GM23248 (cell line): ENCODE measurements around the gene SYT6. TPM values are rescaled to one million over a fixed set of nuclear protein-coding genes. Genes with fewer than 3 reads are reported as not detected.
A peak's percentile ranks its signal among the peaks of the same experiment; 100 is the strongest.

Source experiments
- DNase-seq: peaks from one replicate; pipeline ENCODE4 v3.0.0-alpha.2; 2015
- H2AFZ ChIP-seq: fragments of 200-600 bp; sonication (generic); 2 replicates; pipeline ENCODE4 v1.6.1; 2016; ENCODE audit warnings: antibody characterized with exemption
- H3F3A ChIP-seq: fragments of 200-600 bp; sonication (generic); 2 replicates; pipeline ENCODE4 v1.6.1; 2016; ENCODE audit warnings: mild to moderate bottlenecking, antibody characterized with exemption, mixed run types; ENCODE audit not compliant: insufficient read depth
- H3K27ac ChIP-seq: fragments of 200-600 bp; sonication (generic); 2 replicates; pipeline ENCODE4 v1.5.1; 2016; ENCODE audit warnings: mild to moderate bottlenecking
- H3K27me3 ChIP-seq: fragments of 200-600 bp; sonication (generic); replicated peaks from 2 replicates; pipeline ENCODE4 v1.6.1; 2016; ENCODE audit warnings: mild to moderate bottlenecking; ENCODE audit not compliant: insufficient read depth
- H3K36me3 ChIP-seq: fragments of 200-600 bp; sonication (generic); 2 replicates; pipeline ENCODE4 v1.6.1; 2016; ENCODE audit warnings: low read depth, mild to moderate bottlenecking
- H3K4me1 ChIP-seq: fragments of 200-600 bp; sonication (generic); 2 replicates; pipeline ENCODE4 v1.6.1; 2016; ENCODE audit warnings: mild to moderate bottlenecking; ENCODE audit not compliant: insufficient read depth
- H3K4me2 ChIP-seq: fragments of 200-600 bp; sonication (generic); one replicate; pipeline ENCODE4 v1.6.1; 2016; ENCODE audit warnings: mild to moderate bottlenecking; ENCODE audit not compliant: unreplicated experiment
- H3K4me3 ChIP-seq: fragments of 200-600 bp; sonication (generic); 2 replicates; pipeline ENCODE4 v1.5.1; 2016; ENCODE audit warnings: mild to moderate bottlenecking
- H3K79me2 ChIP-seq: fragments of 200-600 bp; sonication (generic); 2 replicates; pipeline ENCODE4 v1.6.1; 2016; ENCODE audit warnings: mild to moderate bottlenecking; ENCODE audit not compliant: insufficient read depth
- H3K9ac ChIP-seq: fragments of 200-600 bp; sonication (generic); 2 replicates; pipeline ENCODE4 v1.6.1; 2016; ENCODE audit warnings: mild to moderate bottlenecking
- H3K9me2 ChIP-seq: fragments of 200-600 bp; sonication (generic); 2 replicates; pipeline ENCODE4 v1.6.1; 2016; ENCODE audit warnings: mixed run types, mild to moderate bottlenecking, moderate library complexity; ENCODE audit not compliant: insufficient read depth
- H3K9me3 ChIP-seq: fragments of 200-600 bp; sonication (generic); one replicate; pipeline ENCODE4 v1.6.1; 2017; ENCODE audit warnings: low read depth
- H4K20me1 ChIP-seq: fragments of 200-600 bp; sonication (generic); 2 replicates; pipeline ENCODE4 v1.6.0; 2016; ENCODE audit not compliant: insufficient read depth
- EZH2 ChIP-seq: fragments of 200-600 bp; sonication (generic); IDR thresholded peaks from 2 replicates; pipeline ENCODE4 v1.6.1; 2018; ENCODE audit warnings: antibody characterized with exemption, mild to moderate bottlenecking; ENCODE audit not compliant: insufficient read depth, poor library complexity, severe bottlenecking
- EZH2phosphoT487 ChIP-seq: fragments of 200-600 bp; sonication (generic); IDR thresholded peaks from 2 replicates; pipeline ENCODE4 v1.6.1; 2018; ENCODE audit warnings: antibody characterized with exemption, moderate library complexity, mild to moderate bottlenecking, low read depth; ENCODE audit not compliant: insufficient read depth
- WGBS, 2 experiments: methylation state at CpG; one replicate each; pipeline ENCODE4 v1.1.6; 2015 to 2017; ENCODE audit warnings: low lambda C conversion rate in 2 of 2, low coverage in 1 of 2; ENCODE audit errors: missing lambda C conversion rate in 2 of 2; 5-methylcytosine and 5-hydroxymethylcytosine counted together
- in situ Hi-C: fragments of 300-500 bp; cut with MboI; formaldehyde crosslinking; loops from 2 replicates; pipeline ENCODE4 v1.15.0; 2020
- polyA plus RNA-seq: library from polyadenylated mRNA; unstranded; fragments of >200 nt; fragmentation: Nextera tagmentation; extraction: Ambion mirVana; gene quantifications from 2 replicates; pipeline ENCODE4 v1.2.1, GENCODE V29; 2016
- total RNA-seq: library from RNA; depleted of rRNA; stranded (reverse); fragments of >200 nt; shearing (Covaris generic); gene quantifications from 2 replicates; pipeline ENCODE4 v1.2.3, GENCODE V29; 2014

Gene SYT6
- total and polyA plus RNA-seq, 2 experiments from 2014 or later, result not detected

DNA sequence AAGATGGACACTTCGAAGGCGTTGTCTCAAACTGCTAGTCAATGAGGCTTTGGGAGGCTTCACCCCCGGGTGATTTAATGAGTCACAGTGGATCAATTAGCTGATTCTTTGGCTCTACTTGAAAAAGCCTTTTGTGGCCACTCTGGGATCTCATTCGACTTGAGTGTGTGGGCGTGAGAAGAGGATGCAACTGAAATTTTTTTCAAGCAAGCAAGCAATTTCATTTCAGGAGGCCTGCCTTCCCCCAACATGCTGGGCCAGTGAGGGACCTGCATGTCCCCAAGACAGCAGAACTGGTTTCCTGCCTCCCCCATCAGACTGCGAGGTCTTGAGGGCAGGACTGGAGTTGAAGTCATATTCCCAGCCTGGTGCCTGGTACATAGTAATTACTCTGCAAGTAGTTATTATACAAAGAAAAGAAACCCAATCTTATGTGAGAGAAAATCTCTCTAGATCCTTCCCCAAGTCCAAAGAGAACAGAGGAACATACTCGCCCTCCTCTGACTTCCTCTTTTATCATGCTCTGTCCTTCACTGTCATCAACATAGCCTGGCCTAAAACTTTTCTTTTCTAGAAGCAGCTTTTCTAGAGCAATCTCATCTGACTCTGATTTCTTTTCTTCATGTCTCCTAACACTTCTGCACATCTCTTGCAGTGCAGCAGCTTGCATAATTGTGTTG lies 22.7 kb downstream of the SYT6 start:
- DNase-seq, result peak; percentile 19
- Histone ChIP-seq H3K4me1 (no peaks in the 10 kb centered on the region), H4K20me1 (no peaks in the 10 kb centered on the region), H3K9me2 (no peaks in the 10 kb centered on the region), H3K4me2 (no peak overlapping the region), H3K4me3 (no peak overlapping the region), H3K9me3 (no peaks in the 10 kb centered on the region), H3K27ac (no peak overlapping the region), H2AFZ (no peak overlapping the region), H3K79me2 (no peaks in the 10 kb centered on the region), H3F3A (no peaks in the 10 kb centered on the region), H3K9ac (no peak overlapping the region), H3K36me3 (no peaks in the 10 kb centered on the region), H3K27me3 (peaks cover 23% of the 10 kb centered on the region)
- TF ChIP-seq EZH2phosphoT487 (no peak), EZH2 (no peak)
- WGBS, 2 experiments, result 61 to 67% methylated on average over 7 of the region's 7 CpGs
- in situ Hi-C loops, result no loop called here

- Histone ChIP-seq H3K9me3 (no peaks in the 10 kb centered on the region), H3F3A (no peaks in the 10 kb centered on the region), H2AFZ (no peak overlapping the region), H3K9ac (no peak overlapping the region), H3K79me2 (no peaks in the 10 kb centered on the region), H3K4me3 (no peak overlapping the region), H3K4me1 (no peaks in the 10 kb centered on the region), H3K27me3 (peaks cover 16% of the 10 kb centered on the region), H3K9me2 (no peaks in the 10 kb centered on the region), H3K27ac (no peak overlapping the region), H3K4me2 (no peak overlapping the region), H3K36me3 (no peaks in the 10 kb centered on the region), H4K20me1 (no peaks in the 10 kb centered on the region)
- no peak for TF ChIP-seq EZH2phosphoT487
- TF ChIP-seq EZH2, result no peak
- in situ Hi-C loops, result no loop called here
- 69 to 74% methylated on average over 4 of the region's 4 CpGs for WGBS, 2 experiments
- no peak for DNase-seq
Observed at GRCh38 chr1:114130213-114130612, 23.5 kb downstream of the SYT6 start.

GRCh38 chr1:114128293-114128692 lies 25.4 kb downstream of the SYT6 start:
- WGBS, 2 experiments, result 66 to 69% methylated on average over 6 of the region's 6 CpGs
- in situ Hi-C loops, result no loop called here
- Histone ChIP-seq H4K20me1 (no peaks in the 10 kb centered on the region), H3K36me3 (no peaks in the 10 kb centered on the region), H3K27ac (no peak overlapping the region), H3K27me3 (peaks cover 8% of the 10 kb centered on the region; the same call in 1 of the 2 replicates), H3K4me1 (no peaks in the 10 kb centered on the region), H2AFZ (no peak overlapping the region), H3K9ac (no peak overlapping the region), H3F3A (no peaks in the 10 kb centered on the region), H3K4me3 (no peak overlapping the region), H3K9me2 (no peaks in the 10 kb centered on the region), H3K79me2 (no peaks in the 10 kb centered on the region), H3K9me3 (no peaks in the 10 kb centered on the region), H3K4me2 (no peak overlapping the region)
- no peak for DNase-seq
- no peak for TF ChIP-seq EZH2phosphoT487
- TF ChIP-seq EZH2, result no peak

GRCh38 chr1:114126261-114127095 lies 27.2 kb downstream of the SYT6 start:
- no peaks in the 10 kb centered on the region for H3F3A ChIP-seq
- no peak overlapping the region for H3K27ac ChIP-seq
- H4K20me1 ChIP-seq, result no peaks in the 10 kb centered on the region
- no peak overlapping the region for H3K4me3 ChIP-seq
- no peaks in the 10 kb centered on the region for H3K79me2 ChIP-seq
- no peaks in the 10 kb centered on the region for H3K9me3 ChIP-seq
- DNase-seq, result no peak
- 0 out of 2 replicates have a peak, but pooled peaks cover 5% of the 10 kb centered on the region for H3K27me3 ChIP-seq
- no peaks in the 10 kb centered on the region for H3K36me3 ChIP-seq
- in situ Hi-C loops, result no loop called here
- H3K9ac ChIP-seq, result no peak overlapping the region
- no peaks in the 10 kb centered on the region for H3K9me2 ChIP-seq
- H3K4me2 ChIP-seq, result no peak overlapping the region
- WGBS, 2 experiments, result 69 to 74% methylated on average over 10 of the region's 10 CpGs
- no peak for TF ChIP-seq EZH2phosphoT487
- no peak for TF ChIP-seq EZH2
- no peak overlapping the region for H2AFZ ChIP-seq
- no peaks in the 10 kb centered on the region for H3K4me1 ChIP-seq
